Vagina (tissue), 2 donors: ENCODE measurements around the gene PDE7B.

ENCODE experiments used
- POLR2A ChIP-seq, 2 donors: fragments of 450-650 bp; IDR thresholded peaks; one replicate each; pipeline ENCODE4 v1.6.1; 2017; ENCODE audit warnings: antibody characterized with exemption in 2 of 2, mild to moderate bottlenecking in 2 of 2, moderate library complexity in 2 of 2
- POLR2AphosphoS5 ChIP-seq, 2 donors: sonication (generic); formaldehyde crosslinking; IDR thresholded peaks; one replicate each; pipeline ENCODE4 v1.9.0; 2017; ENCODE audit warnings: antibody characterized with exemption in 2 of 2, mild to moderate bottlenecking in 2 of 2, low read depth in 1 of 2; ENCODE audit not compliant: insufficient read depth in 1 of 2
- TF ChIP-seq, protein P1 (sequence below), 3 experiments: fragments of 450-650 bp in 2 of 3; fragments of 200-600 bp in 1 of 3; sonication (generic) in 1 of 3; IDR thresholded peaks; one replicate each; pipeline ENCODE4 v1.5.1; 2017 to 2019; ENCODE audit warnings: antibody characterized with exemption in 3 of 3, mild to moderate bottlenecking in 2 of 3, moderate library complexity in 2 of 3

DNA sequence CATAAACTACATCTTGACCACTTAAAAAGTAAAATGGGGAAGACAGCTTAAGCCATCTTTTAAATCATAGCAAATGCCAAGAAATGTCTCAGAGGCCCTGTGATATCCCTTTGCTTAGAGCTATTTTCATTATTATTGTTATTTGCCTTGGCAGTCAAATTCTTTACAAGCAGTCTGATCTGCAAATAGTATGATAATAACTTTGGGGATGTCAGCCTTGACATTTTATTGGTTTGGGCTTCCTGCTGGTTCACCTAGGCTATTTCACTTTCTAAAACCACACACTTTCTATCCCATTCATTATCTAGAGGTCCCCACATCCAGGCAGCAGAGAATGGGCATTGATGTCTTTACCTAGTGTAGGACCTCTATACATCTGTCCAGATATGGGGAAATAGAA, 125.1 kb downstream of the PDE7B start:
- TF ChIP-seq, protein P1, sequence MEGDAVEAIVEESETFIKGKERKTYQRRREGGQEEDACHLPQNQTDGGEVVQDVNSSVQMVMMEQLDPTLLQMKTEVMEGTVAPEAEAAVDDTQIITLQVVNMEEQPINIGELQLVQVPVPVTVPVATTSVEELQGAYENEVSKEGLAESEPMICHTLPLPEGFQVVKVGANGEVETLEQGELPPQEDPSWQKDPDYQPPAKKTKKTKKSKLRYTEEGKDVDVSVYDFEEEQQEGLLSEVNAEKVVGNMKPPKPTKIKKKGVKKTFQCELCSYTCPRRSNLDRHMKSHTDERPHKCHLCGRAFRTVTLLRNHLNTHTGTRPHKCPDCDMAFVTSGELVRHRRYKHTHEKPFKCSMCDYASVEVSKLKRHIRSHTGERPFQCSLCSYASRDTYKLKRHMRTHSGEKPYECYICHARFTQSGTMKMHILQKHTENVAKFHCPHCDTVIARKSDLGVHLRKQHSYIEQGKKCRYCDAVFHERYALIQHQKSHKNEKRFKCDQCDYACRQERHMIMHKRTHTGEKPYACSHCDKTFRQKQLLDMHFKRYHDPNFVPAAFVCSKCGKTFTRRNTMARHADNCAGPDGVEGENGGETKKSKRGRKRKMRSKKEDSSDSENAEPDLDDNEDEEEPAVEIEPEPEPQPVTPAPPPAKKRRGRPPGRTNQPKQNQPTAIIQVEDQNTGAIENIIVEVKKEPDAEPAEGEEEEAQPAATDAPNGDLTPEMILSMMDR (IDR thresholded peaks at IDR 0.05) = no peak
- TF ChIP-seq POLR2A (IDR thresholded peaks at IDR 0.05) = no peak
- TF ChIP-seq POLR2AphosphoS5 (IDR thresholded peaks at IDR 0.05; ENCODE audit: insufficient read depth in 1 of 2, low read depth in 1 of 2) = no peak
